K562 (cell line): ENCODE measurements around the gene SLC26A2. TPM values are rescaled to one million over a fixed set of nuclear protein-coding genes. Genes with fewer than 3 reads are reported as not detected.

Experiments
- CREB1 ChIP-seq, 2 experiments: sonication (generic) in 1 of 2; formaldehyde crosslinking in 1 of 2; IDR thresholded peaks; 2 replicates each; pipeline versions ENCODE4 v1.6.1 to v1.8.0; 2012 to 2022; ENCODE audit warnings: inconsistent platforms in 1 of 2, mild to moderate bottlenecking in 1 of 2, missing genetic modification reagents in 1 of 2, moderate library complexity in 1 of 2
- DIDO1 ChIP-seq: fragments of 450-650 bp; IDR thresholded peaks from 2 replicates; pipeline ENCODE4 v1.6.1; 2016; ENCODE audit warnings: low read depth, missing biosample characterization, missing genetic modification characterization
- EP400 ChIP-seq: fragments of 450-650 bp; IDR thresholded peaks from 2 replicates; pipeline ENCODE4 v1.6.1; 2017; ENCODE audit warnings: antibody characterized with exemption, mild to moderate bottlenecking, moderate library complexity
- GTF2E2 ChIP-seq: fragments of 200-800 bp; sonication (Bioruptor generic); IDR thresholded peaks from 2 replicates; pipeline ENCODE4 v1.6.1; 2016; ENCODE audit warnings: missing genetic modification characterization, missing compliant biosample characterization
- HMGN3 ChIP-seq: IDR thresholded peaks from 2 replicates; pipeline ENCODE4 v1.6.1; 2011; ENCODE audit warnings: borderline replicate concordance, low read depth, mild to moderate bottlenecking, mixed read lengths, low read length; ENCODE audit not compliant: insufficient read length; ENCODE audit errors: extremely low read depth
- MAZ ChIP-seq, 2 experiments: fragments of 450-650 bp in 1 of 2; sonication (generic) in 1 of 2; formaldehyde crosslinking; IDR thresholded peaks in 1 of 2; conservative IDR thresholded peaks in 1 of 2; 2 replicates each; pipeline versions ENCODE4 v1.4.0 to v1.5.0; 2020; ENCODE audit warnings: mild to moderate bottlenecking in 1 of 2, missing genetic modification reagents in 1 of 2
- NONO ChIP-seq, 2 experiments: fragments of 200-400 bp in 1 of 2; fragments of 450-650 bp in 1 of 2; formaldehyde crosslinking in 1 of 2; IDR thresholded peaks; 2 replicates each; pipeline ENCODE4 v1.6.1; 2017; ENCODE audit warnings: low read depth in 2 of 2, mild to moderate bottlenecking in 2 of 2, moderate library complexity in 2 of 2, low read length in 1 of 2
- RBM15 ChIP-seq: fragments of 200-400 bp; formaldehyde crosslinking; IDR thresholded peaks from 2 replicates; pipeline ENCODE4 v1.6.1; 2018; ENCODE audit warnings: mild to moderate bottlenecking, low read length, moderate library complexity; ENCODE audit not compliant: insufficient read depth
- SMARCE1 ChIP-seq: fragments of 450-650 bp; IDR thresholded peaks from 2 replicates; pipeline ENCODE4 v1.7.1; 2016; ENCODE audit warnings: mild to moderate bottlenecking
- TEAD4 ChIP-seq, 2 experiments: sonication (generic) in 1 of 2; formaldehyde crosslinking in 1 of 2; IDR thresholded peaks; 2 replicates each; pipeline versions ENCODE4 v1.6.1 to v1.8.0; 2012 to 2022; ENCODE audit warnings: borderline replicate concordance in 1 of 2, inconsistent platforms in 1 of 2, low read length in 1 of 2, mild to moderate bottlenecking in 1 of 2, missing genetic modification reagents in 1 of 2
- VEZF1 ChIP-seq: fragments of 200-800 bp; sonication (Bioruptor generic); IDR thresholded peaks from 2 replicates; pipeline ENCODE4 v1.6.1; 2017; ENCODE audit warnings: missing genetic modification characterization, missing compliant biosample characterization
- ZBTB26 ChIP-seq: fragments of 450-650 bp; formaldehyde crosslinking; IDR thresholded peaks from 2 replicates; pipeline ENCODE4 v1.4.0; 2022; ENCODE audit warnings: missing genetic modification characterization
- polyA plus RNA-seq, 8 experiments: library from polyadenylated mRNA; depleted of rRNA in 4 of 8; stranded (reverse) in 5 of 8; unstranded in 3 of 8; fragments of >200 nt; fragmentation: Nextera tagmentation in 2 of 8; fragmentation: Illumina TruSeq in 1 of 8; extraction: Ambion mirVana in 2 of 8; extraction: Trizol in 1 of 8; gene quantifications; 2 replicates each; pipeline versions ENCODE4 v1.2.1 to v1.2.3, GENCODE V29; 2011 to 2014; ENCODE audit warnings: inconsistent platforms in 1 of 8, missing spikeins in 1 of 8
- total RNA-seq, 7 experiments: library from RNA; depleted of rRNA in 6 of 7; stranded (reverse); fragments of >200 nt in 6 of 7; fragmentation: Illumina TruSeq in 2 of 7; extraction: Trizol in 2 of 7; gene quantifications; 2 replicates each; pipeline versions ENCODE4 v1.2.1 to v1.2.3, GENCODE V29; 2011 to 2021; ENCODE audit warnings: low replicate concordance in 1 of 7

The SLC26A2 gene
- total and polyA plus RNA-seq, 9 of the 15 experiments (the other 6 are each of a cell fraction or from before 2014, with no cell fraction given): 1.1 to 6.3 (median 3.6) TPM

DNA sequence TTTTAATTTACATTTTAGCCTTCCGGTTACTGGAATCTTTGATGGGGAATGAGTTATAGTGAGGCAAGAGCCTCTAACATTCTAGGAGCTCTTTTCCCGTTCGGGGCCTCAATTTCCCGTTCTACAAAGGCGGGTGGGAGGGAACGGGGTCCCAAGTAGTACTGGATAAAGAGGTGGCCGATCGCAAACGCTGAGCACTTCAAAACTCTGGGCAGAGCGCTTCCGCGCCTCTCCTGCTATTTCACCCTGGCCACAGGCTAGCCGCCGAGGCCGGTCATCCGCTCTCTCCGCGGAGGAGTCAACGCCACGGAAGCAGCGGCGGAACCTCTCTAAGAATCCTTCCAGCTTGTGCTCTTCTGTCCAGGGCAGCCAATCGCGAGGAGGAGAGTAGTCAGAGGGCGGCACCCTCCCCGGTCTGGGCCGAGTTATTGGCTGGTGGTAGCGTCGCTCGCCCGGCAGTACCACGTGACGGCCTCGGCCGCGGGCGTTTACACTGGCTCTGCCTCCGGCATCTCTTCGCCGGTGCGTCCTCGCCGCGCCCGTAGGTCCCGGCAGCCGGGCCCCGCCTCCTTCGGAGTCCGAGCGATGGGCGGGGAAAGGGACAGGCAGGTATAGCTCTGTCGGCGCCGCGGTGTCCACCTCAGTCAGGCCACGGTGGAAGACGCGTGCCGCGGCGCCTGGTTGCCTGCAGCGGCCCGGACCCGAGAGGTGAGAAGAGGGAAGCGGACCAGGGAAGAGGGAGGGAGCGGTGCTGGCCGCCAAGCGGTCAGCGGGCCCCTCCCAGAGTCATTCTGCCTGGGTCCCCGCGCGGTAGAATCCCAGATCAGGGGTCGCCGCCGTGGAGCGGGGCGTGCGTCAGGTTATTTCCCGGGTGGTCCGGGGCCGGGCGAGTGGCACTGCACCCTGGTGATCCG lies at the start of gene SLC26A2 (continued):
- TF ChIP-seq VEZF1 (peak; percentile 48), HMGN3 (peak; percentile 76), DIDO1 (tag) (no peak), RBM15 (no peak), TEAD4 (IDR thresholded peaks at IDR 0.05; ENCODE audit: low read length) (peak; percentile 21; the same call in 1 of the 2 replicates), TEAD4 (CRISPR knock-in tag; IDR thresholded peaks at IDR 0.05; ENCODE audit: borderline replicate concordance) (no peak), CREB1 (IDR thresholded peaks at IDR 0.05) (peak; percentile 53; the same call in 1 of the 2 replicates), CREB1 (CRISPR knock-in tag; IDR thresholded peaks at IDR 0.05) (peak; percentile 78), EP400 (peak; percentile 79), ZBTB26 (no peak), SMARCE1 (no peak; the same call in 1 of the 2 replicates), GTF2E2 (tag) (0 out of 2 replicates have a peak, but pooled peaks have one; percentile 55), MAZ (CRISPR knock-in tag; conservative IDR thresholded peaks at IDR 0.05 in 1 of 2, IDR thresholded peaks at IDR 0.05 in 1 of 2) (peak; percentile 42 to 70; a peak in 3 of 4 replicates), NONO (IDR thresholded peaks at IDR 0.05; ENCODE audit: low read depth in 2 of 2, low read length in 1 of 2) (0 out of 4 replicates have a peak, but pooled peaks of 1 of the 2 experiments have one; percentile 27)
